NT2/D1 (cell line): ENCODE measurements around the gene SH3PXD2B.
"Not testable (repeated sequence)": the region's sequence is repeated elsewhere in the genome, so short reads cannot be mapped to it uniquely, and the experiment has no call there.

ENCODE experiments used
- DNase-seq: peaks from one replicate; pipeline ENCODE4 v3.0.0-alpha.2; 2011; ENCODE audit warnings: low read depth, low spot score
- H3K27me3 ChIP-seq: 2 replicates; pipeline ENCODE4 v1.6.0; 2011; ENCODE audit warnings: mild to moderate bottlenecking; ENCODE audit not compliant: insufficient read length, insufficient read depth
- H3K36me3 ChIP-seq: 2 replicates; pipeline ENCODE4 v1.6.1; 2011; ENCODE audit warnings: mild to moderate bottlenecking, low read length, mixed read lengths; ENCODE audit not compliant: insufficient read depth, insufficient read length
- H3K4me1 ChIP-seq: 2 replicates; pipeline ENCODE4 v1.5.1; 2011; ENCODE audit not compliant: insufficient read depth, insufficient read length
- H3K4me3 ChIP-seq: 2 replicates; pipeline ENCODE4 v1.5.1; 2011; ENCODE audit warnings: low read depth; ENCODE audit not compliant: insufficient read length
- H3K9ac ChIP-seq: 2 replicates; pipeline ENCODE4 v1.6.0; 2011; ENCODE audit warnings: low read depth; ENCODE audit not compliant: insufficient read length
- H3K9me3 ChIP-seq: 2 replicates; pipeline ENCODE4 v1.5.1; 2011; ENCODE audit warnings: mild to moderate bottlenecking, low read length; ENCODE audit not compliant: insufficient read depth
- SUZ12 ChIP-seq: IDR thresholded peaks from 2 replicates; pipeline ENCODE4 v1.6.1; 2011; ENCODE audit not compliant: insufficient read length, insufficient read depth; ENCODE audit errors: extremely low read depth
- YY1 ChIP-seq: IDR thresholded peaks from 2 replicates; pipeline ENCODE4 v1.6.1; 2011; ENCODE audit not compliant: insufficient read length, insufficient read depth
- ZNF274 ChIP-seq: IDR thresholded peaks from 2 replicates; pipeline ENCODE4 v1.6.1; 2011; ENCODE audit warnings: mild to moderate bottlenecking, low read depth, low read length

Gene SH3PXD2B

DNA sequence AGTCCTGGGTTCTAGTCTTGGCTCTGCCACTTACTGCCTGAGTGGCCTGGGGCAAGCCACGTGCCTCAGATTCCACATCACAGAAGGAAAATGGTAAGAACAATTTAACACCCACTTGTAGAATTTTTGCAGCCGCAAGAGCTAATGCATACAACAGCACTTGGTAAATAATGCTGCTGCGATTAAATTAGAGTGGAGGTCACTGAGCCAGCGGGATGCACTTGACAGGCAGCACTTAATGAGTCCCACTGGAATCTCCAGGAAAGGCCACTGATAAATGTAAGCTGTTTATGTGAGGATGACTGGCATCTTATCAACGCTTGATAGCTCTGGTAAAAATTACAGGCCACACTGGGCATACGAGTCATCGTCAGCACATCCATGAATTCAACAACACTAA, 111.4 kb downstream of the SH3PXD2B start:
- Histone ChIP-seq H3K4me3 (no peak overlapping the region), H3K36me3 (peaks cover 75% of the 10 kb centered on the region), H3K9ac (no peak overlapping the region), H3K9me3 (no peaks in the 10 kb centered on the region), H3K27me3 (no peaks in the 10 kb centered on the region), H3K4me1 (no peaks in the 10 kb centered on the region)
- no peak for DNase-seq
- no peak for TF ChIP-seq ZNF274
- no peak for TF ChIP-seq SUZ12
- TF ChIP-seq YY1 = no peak

DNA sequence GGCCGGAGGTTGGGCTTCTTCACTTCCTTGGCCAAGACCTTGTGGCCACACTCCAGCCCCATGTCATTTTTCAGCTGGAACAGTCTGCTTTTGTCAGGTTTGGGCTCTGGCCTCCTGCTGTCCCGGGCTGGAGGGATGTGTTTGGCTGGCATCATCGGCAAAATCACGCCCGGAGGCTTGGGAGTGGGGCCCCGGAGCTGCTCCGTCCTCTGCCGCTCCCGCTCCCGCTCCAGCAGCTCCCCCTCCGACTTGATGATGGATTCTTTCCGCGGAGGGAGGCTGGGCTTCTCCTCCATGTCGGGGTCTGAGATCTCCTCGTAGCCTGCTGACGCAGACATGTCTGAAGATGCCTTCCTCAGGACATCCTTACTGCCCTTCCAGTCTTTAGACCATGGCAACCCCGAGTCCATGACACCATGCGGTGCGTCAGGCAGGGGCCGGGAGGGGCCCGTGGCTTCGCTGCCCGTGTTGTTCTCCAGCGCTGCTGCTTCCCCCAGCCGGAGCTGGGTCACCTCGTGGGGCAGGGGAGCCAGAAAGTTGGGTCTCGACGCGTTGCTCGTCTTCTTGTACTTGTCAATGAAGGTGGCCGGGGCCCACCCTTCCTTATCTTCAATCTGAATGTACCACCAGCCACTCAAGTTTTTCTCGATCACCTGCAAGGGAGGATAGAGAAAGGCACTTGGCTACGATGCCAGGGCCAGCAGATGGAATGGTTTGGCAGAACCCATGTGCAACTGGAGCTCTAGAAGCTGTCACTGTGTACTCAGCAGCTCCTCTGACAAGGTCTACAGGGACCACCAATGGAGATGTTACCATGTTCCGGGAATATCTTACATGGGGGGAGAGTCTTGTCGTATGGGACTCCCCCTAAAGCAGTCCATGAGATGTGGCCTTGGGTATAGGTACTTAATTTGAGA, 114.8 kb downstream of the SH3PXD2B start:
- H3K4me1 ChIP-seq = no peaks in the 10 kb centered on the region
- H3K4me3 ChIP-seq = no peak overlapping the region
- no peak for DNase-seq
- H3K9ac ChIP-seq = no peak overlapping the region
- H3K9me3 ChIP-seq = no peaks in the 10 kb centered on the region; the same call in 1 of the 2 replicates
- H3K36me3 ChIP-seq = peaks cover 54% of the 10 kb centered on the region
- no peak for TF ChIP-seq SUZ12
- no peak for TF ChIP-seq YY1
- no peak for TF ChIP-seq ZNF274
- H3K27me3 ChIP-seq = no peaks in the 10 kb centered on the region

- Histone ChIP-seq H3K4me3 (no peak overlapping the region), H3K9ac (no peak overlapping the region), H3K9me3 (no peaks in the 10 kb centered on the region; the same call in 1 of the 2 replicates), H3K36me3 (peaks cover 49% of the 10 kb centered on the region), H3K27me3 (no peaks in the 10 kb centered on the region), H3K4me1 (no peaks in the 10 kb centered on the region)
- TF ChIP-seq YY1 = no peak
- no peak for TF ChIP-seq SUZ12
- no peak for TF ChIP-seq ZNF274
- DNase-seq = no peak
Observed at GRCh38 chr5:172336676-172337285, 117.5 kb downstream of the SH3PXD2B start.

GRCh38 chr5:172336264-172336663, 118.1 kb downstream of the SH3PXD2B start:
- DNase-seq = no peak
- Histone ChIP-seq H3K27me3 (no peaks in the 10 kb centered on the region), H3K36me3 (peaks cover 47% of the 10 kb centered on the region), H3K4me3 (no peak overlapping the region), H3K9ac (no peak overlapping the region), H3K9me3 (no peaks in the 10 kb centered on the region; the same call in 1 of the 2 replicates), H3K4me1 (no peaks in the 10 kb centered on the region)
- no peak for TF ChIP-seq SUZ12
- no peak for TF ChIP-seq YY1
- TF ChIP-seq ZNF274 = no peak

DNA sequence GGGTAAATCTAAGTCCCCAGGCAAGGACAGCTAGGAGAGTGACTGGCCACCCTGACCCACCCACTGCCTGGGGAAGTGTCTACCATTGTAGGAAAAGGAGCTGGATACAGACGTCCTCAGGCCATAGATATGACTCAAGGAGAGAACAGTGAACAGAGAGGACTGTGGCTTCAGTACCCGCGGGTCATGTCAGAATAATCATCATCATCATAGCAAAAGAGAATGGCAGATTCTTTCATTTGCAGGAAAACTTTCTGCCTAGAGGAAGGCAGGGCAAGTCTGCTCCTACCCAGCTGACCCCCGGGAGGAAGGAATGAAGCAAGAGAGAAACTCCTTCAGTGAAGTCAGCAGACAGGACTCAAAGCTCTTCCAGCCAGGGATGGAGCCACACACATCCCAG, 118.6 kb downstream of the SH3PXD2B start:
- Histone ChIP-seq H3K27me3 (no peaks in the 10 kb centered on the region), H3K4me1 (no peaks in the 10 kb centered on the region), H3K4me3 (no peak overlapping the region), H3K9me3 (no peaks in the 10 kb centered on the region; the same call in 1 of the 2 replicates), H3K36me3 (peaks cover 42% of the 10 kb centered on the region), H3K9ac (no peak overlapping the region)
- DNase-seq = no peak
- TF ChIP-seq SUZ12 (no peak), ZNF274 (no peak), YY1 (no peak)

- Histone ChIP-seq H3K9me3 (no peaks in the 10 kb centered on the region; the same call in 1 of the 2 replicates), H3K4me3 (no peak overlapping the region), H3K27me3 (no peaks in the 10 kb centered on the region), H3K4me1 (no peaks in the 10 kb centered on the region), H3K9ac (no peak overlapping the region), H3K36me3 (peaks cover 33% of the 10 kb centered on the region)
- no peak for DNase-seq
- TF ChIP-seq YY1 (no peak), SUZ12 (no peak), ZNF274 (no peak)
Observed at GRCh38 chr5:172334641-172335040, 119.7 kb downstream of the SH3PXD2B start.

- TF ChIP-seq YY1 (no peak), ZNF274 (no peak), SUZ12 (no peak)
- H3K36me3 ChIP-seq = peaks cover 28% of the 10 kb centered on the region
- H3K4me1 ChIP-seq = no peaks in the 10 kb centered on the region
- DNase-seq = no peak
- no peak overlapping the region for H3K4me3 ChIP-seq
- H3K27me3 ChIP-seq = no peaks in the 10 kb centered on the region
- no peak overlapping the region for H3K9ac ChIP-seq
- H3K9me3 ChIP-seq = no peaks in the 10 kb centered on the region; the same call in 1 of the 2 replicates
Observed at GRCh38 chr5:172334196-172334595, 120.1 kb downstream of the SH3PXD2B start.

DNA sequence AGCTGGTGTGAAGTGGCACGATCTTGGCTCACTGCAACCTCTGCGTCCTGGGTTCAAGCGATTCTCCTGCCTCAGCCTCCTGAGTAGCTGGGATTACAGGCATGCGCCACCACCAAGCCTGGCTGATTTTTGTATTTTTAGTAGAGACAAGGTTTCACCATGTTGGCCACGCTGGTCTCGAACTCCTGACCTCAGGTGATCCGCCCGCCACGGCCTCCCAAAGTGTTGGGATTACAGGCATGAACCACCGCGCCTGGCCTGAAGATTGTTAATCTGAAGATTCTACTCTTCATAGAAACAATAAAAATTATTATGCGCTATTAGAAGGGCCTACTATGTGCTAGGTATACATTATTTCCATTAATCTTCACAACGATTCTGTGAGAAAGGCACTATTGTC, 127.4 kb downstream of the SH3PXD2B start:
- H3K4me3 ChIP-seq = not testable (repeated sequence)

More for the DNA sequence above, 127.4 kb downstream of the SH3PXD2B start:
- not testable (repeated sequence) for H3K4me1 ChIP-seq, DNase-seq, H3K9ac ChIP-seq, H3K36me3 ChIP-seq, H3K27me3 ChIP-seq, H3K9me3 ChIP-seq
